Inferior parietal cortex (tissue), 1 donor: ENCODE data around the gene NPAS1.
"Not testable (repeated sequence)": the region's sequence is repeated elsewhere in the genome, so short reads cannot be mapped to it uniquely, and the experiment has no call there.

Experiments used
- DNase-seq: peaks from one replicate; pipeline ENCODE4 v3.0.0-alpha.2; 2016; ENCODE audit errors: extremely low spot score

The NPAS1 gene

GRCh38 chr19:47078351-47078750, 58.7 kb downstream of the NPAS1 start:
- DNase-seq = not testable (repeated sequence)

- DNase-seq = no peak
These were observed 61.5 kb downstream of the NPAS1 start for GRCh38 chr19:47081095-47081494.

- DNase-seq = no peak
These were observed 62.9 kb downstream of the NPAS1 start for GRCh38 chr19:47082493-47082892.

GRCh38 chr19:47084879-47085439, 65.3 kb downstream of the NPAS1 start:
- DNase-seq = no peak

GRCh38 chr19:47086280-47086679, 66.6 kb downstream of the NPAS1 start:
- DNase-seq = no peak

- DNase-seq = no peak
These were observed 70.2 kb downstream of the NPAS1 start for GRCh38 chr19:47089767-47090350.

- DNase-seq = no peak
These were observed 73.6 kb downstream of the NPAS1 start for GRCh38 chr19:47093254-47093653.

- DNase-seq = no peak
These were observed 74.2 kb downstream of the NPAS1 start for GRCh38 chr19:47093841-47094240.

GRCh38 chr19:47094557-47095475, 75.2 kb downstream of the NPAS1 start:
- no peak for DNase-seq
